Measurements from ENCODE around the gene TEX2.
A peak's percentile ranks its signal among the peaks of the same experiment; 100 is the strongest.
"Not testable (repeated sequence)": the region's sequence is repeated elsewhere in the genome, so short reads cannot be mapped to it uniquely, and the experiment has no call there.

Gene TEX2

GRCh38 chr17:64264891-64265290 lies 1.8 kb upstream of the TEX2 start:
- DNase-seq (ENCODE audit: low spot score): no peak

DNA sequence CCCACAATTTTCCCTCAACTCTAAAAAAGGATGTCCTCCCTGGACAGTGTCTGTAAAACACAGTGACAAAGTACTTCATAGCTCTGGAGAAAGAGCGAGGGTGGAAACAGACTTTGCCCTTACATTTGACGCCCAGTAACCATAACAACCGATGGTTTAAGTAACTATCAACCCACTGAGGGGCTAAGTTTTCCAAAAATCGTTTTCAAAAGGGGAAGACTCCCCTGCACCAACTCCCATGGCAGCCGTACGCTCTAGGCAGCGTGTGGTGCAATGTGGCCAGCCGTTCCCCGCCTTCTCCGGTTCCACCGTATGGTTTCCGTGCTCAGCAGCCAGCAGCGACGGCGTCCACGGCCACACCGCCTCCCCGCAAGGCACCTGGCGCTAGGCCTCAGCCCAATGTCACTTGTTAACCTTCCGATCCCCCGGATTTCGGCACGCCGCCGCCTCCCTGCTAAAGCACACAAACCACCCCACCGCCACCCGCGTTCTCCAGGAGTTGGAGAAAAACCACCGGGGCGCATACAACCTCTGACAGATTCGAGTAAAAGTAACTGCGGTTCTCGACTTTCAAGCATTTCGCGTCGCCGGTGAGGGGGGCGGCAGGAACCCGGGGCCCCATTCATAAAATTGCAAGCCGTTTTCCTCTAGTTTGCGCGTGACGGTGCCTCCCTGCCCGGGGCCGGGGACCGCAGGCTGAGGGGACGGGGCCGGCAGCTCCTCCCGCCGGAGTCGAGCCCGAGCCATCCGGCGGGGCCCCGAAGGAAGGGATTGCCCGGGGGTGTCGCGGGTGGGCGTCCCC lies 661 bp downstream of the TEX2 start:
- DNase-seq (ENCODE audit: low spot score): peak; percentile 29

DNA sequence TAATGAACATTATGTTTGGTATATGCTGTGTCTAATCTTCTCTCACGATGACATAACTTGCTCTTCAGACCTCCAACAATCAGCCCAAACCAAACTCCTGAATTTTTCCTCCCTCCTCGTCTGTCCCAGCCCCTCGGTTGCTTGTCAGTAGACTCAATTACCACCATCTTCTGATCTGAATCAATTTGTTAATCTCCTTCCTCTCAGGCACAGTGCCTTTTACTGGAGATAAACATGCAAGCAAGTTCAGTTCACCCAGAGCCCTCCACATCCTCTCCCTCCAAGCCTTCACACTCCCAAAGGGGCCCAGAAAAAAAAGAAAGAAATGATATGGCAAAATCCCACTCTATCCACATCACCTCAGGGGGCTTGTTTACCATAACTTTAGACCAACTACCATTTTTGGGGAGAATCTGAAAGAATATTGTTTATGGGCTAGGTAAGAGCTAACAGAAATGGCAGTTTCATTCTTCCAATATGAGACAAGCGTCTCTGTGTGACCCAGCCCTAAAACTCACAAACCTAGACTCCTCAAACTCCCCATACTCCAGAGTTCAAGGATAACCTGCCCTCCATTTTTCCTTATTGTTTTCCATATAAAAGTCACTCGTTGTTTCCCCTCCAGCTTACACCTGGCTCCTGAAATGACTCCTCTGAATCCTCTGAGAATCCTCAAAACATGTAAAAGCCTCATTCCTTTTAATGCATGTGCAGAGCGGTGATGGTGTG lies 1.5 kb downstream of the TEX2 start:
- DNase-seq (ENCODE audit: low spot score): no peak

DNA sequence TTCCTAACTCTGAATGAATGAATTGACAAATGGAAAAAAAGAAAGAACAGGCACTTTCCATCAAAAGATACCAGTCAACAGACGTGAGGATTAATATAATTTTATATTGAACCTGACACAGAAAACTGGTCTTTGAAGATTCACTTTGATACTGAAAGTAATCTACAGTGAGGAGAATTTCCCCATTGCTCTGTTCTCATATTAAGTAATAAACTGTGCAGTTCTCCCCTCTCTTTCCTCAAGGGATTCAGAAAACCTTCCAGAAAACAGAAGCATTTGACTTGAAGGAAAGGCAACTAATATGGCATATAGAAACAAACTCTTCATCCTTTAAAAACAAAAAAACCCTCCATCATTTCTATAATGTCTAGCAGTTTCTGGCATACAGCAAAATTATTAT lies 2.2 kb downstream of the TEX2 start:
- no peak for DNase-seq (ENCODE audit: low spot score)

- DNase-seq (ENCODE audit: low spot score): no peak
These were observed 3.1 kb downstream of the TEX2 start for GRCh38 chr17:64259922-64260321.

GRCh38 chr17:64259426-64259825 lies 3.6 kb downstream of the TEX2 start:
- no peak for DNase-seq (ENCODE audit: low spot score)

- no peak for DNase-seq (ENCODE audit: low spot score)
These were observed 5.9 kb downstream of the TEX2 start for GRCh38 chr17:64256913-64257807.

- no peak for DNase-seq (ENCODE audit: low spot score)
These were observed 7.3 kb downstream of the TEX2 start for GRCh38 chr17:64255764-64256163.

DNA sequence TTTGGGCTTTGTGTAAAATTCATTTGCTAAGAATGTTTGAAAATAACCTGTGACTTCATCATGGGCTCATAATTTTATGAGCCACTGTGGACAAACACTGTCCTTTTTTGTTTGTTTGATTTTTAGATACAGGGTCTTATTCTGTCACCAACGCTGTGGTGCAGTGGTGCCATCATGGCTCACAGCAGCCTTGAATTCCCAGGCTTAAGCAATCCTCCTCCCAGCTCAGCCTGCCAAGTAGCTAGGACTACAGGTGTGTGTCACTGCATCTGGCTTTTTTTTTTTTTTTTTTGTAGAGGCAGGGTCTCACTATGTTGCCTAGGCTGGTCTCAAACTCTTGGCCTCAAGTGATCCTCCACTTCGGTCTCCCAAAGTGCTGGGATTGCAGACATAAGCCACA lies 8.3 kb downstream of the TEX2 start:
- no peak for DNase-seq (ENCODE audit: low spot score)

DNA sequence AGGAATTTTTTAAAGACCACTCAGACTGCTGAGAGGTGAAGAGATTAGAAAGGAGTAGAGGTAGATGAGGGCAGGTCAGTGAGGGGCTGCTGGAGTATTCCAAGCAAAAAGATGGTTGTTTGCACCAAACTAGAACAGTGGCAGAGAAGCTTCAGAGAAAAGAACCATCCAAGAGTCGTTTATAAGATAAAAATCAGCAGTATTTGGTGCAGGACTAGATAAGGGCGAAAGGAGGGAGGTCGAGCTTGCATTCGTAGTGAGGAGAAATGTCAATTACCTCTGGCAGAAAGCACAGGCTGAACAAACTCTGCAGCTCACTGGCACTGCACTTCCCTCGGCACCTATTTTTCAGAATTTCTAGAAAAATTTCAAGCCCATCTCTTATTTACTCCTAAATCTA lies 9.6 kb downstream of the TEX2 start:
- no peak for DNase-seq (ENCODE audit: low spot score)

GRCh38 chr17:64252831-64253230 lies 10.2 kb downstream of the TEX2 start:
- DNase-seq (ENCODE audit: low spot score): no peak

DNA sequence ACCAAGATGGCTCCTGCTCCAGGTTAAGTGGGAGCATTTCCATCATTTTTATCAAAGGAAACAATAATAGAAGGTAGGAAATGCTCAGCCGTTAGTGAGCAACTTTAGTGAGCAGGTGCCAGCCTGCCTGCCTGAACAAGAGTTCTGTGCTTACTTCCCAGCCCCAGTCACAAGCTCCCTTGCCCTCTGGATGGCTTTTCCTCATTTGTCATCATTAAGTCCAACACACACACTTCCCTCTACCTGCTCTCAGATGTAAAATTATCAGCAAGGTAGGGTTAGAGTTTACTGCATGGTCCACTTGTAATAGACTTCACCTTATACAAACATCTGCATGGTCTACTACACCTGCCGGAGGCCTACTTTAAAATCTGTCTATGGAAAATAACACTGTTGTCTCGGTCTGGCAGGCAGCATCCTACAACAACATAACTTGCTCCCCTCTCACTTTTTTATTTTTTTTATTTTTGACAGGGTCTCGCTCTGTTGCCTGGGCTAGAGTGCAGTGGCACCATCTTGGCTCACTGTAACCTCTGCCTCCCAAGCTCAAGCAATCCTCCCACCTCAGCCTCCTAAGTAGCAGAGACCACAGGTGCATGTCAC lies 12.7 kb downstream of the TEX2 start:
- no peak for DNase-seq (ENCODE audit: low spot score)

- DNase-seq (ENCODE audit: low spot score): no peak
These were observed 15.2 kb downstream of the TEX2 start for GRCh38 chr17:64247836-64248235.

DNA sequence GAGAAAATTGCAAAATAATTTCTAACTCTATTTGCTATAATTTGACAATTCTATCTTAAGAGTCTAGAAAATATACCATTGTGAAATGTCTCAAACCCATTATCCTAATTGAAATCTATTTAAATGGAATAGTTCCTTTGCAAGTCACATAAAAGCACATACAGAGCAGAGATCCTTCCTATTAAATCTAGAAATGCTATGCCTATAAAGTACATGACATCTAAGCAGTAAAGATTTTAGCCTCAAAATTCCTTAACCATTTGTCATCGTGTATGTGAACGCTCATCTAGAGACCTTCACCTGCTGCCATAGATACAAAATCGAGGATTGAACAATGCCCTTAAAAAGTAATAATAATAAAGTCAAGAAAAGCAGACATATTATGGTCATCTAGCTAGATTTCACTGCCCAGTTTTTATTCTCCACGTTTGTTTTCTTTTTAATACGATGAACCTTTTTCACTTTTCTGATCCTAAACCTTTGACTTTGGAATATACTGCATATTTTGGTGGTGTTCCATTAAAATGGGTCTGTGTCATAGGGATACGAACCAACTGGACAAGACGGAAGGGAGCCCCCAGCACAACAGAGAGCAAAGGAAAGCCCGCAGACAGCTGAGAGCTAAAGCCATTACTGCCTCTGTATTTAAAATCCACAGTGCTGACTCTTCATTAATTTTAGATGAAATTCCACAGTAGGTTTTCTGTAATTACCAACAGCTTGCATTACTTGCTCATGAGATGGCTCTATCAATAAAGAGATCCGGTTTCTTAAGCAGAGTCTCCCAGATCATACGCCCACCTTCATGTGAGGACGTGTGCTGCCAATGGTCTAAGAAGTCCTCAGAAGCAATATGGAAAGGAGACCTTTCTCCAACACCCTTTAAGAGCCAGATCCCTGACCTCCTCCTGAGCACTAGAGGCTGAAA lies 17.6 kb downstream of the TEX2 start:
- peak; percentile 16 for DNase-seq (ENCODE audit: low spot score)

- no peak for DNase-seq (ENCODE audit: low spot score)
These were observed 18.9 kb downstream of the TEX2 start for GRCh38 chr17:64244165-64244564.

DNA sequence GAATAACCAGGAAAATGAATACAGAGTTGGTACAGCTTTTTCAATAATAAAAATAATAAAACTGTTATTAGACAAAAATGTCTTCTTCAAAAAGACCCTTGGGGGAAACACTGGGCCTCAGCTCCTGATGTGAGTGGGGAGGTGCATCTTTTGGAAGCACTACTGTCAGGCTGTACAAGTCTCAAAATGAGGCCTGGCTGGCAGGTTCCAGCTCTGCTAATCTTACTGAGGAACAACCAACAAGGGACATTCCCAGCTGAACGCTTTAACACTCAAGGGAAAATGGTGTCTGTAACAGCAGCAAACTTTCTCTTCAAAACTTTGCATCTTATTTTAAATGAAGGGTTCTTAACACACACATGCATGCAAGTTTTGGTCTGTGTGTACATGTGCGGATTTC lies 19.7 kb downstream of the TEX2 start:
- no peak for DNase-seq (ENCODE audit: low spot score)

- no peak for DNase-seq (ENCODE audit: low spot score)
These were observed 20.4 kb downstream of the TEX2 start for GRCh38 chr17:64242633-64243032.

GRCh38 chr17:64240741-64241347 lies 22.2 kb downstream of the TEX2 start:
- no peak for DNase-seq (ENCODE audit: low spot score)

DNA sequence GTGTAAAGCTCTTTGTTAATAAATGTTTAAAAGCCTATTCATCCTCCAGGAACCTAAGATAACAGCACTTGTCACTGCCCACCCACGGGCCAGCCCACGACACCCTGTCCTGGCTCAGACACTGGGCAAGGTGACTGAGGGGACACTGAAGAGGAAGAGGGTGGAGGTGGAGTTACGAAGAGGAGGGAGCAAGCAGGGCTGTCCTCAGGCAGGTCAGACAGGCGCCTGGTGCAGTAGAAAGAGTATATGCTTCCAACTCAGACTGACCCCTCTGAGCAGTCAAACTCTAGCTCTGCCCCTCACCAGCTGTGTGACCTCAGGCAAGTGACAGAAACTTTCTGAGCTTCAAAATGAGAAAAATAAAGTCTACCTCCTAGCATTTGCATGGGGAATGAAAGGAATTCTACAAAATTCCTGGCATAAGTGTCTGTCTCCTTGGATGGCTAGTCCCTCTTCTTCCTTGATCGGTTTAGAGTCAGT lies 22.8 kb downstream of the TEX2 start:
- no peak for DNase-seq (ENCODE audit: low spot score)

GRCh38 chr17:64238449-64238848 lies 24.6 kb downstream of the TEX2 start:
- DNase-seq (ENCODE audit: low spot score): not testable (repeated sequence)
